A375 (cell line): ENCODE measurements around the gene SRA1. TPM values are rescaled to one million over a fixed set of nuclear protein-coding genes. Genes with fewer than 3 reads are reported as not detected.

Experiments used
- small RNA-seq: library from RNA; depleted of rRNA; stranded (forward); fragments of <200 nt; gene quantifications from one replicate; pipeline ENCODE3, GENCODE V24; 2014
- total RNA-seq: library from RNA; depleted of rRNA; stranded (reverse); fragments of >200 nt; shearing (Covaris generic); gene quantifications from 2 replicates; pipeline ENCODE4 v1.2.3, GENCODE V29; 2014; rRNA removed

SRA1 gene
- 75.4 and 81.9 TPM in 2 replicates for total RNA-seq

GRCh38 chr5:140557136-140557805 is at the start of gene SRA1:
Gene SRA1, minus strand, starts transcription at chr5:140557473. Its CDS starts 21 bp downstream, at chr5:140557452.

GRCh38 chr5:140564196-140565023 is 7.1 kb upstream of the SRA1 start, which contains the start of the genes APBB3 and SLC35A4:
Gene APBB3, minus strand, starts transcription at chr5:140564598. Its CDS starts 353 bp downstream, at chr5:140564245.
Gene SLC35A4, plus strand, starts transcription at chr5:140564828. Its CDS starts 2,342 bp downstream, at chr5:140567170.

GRCh38 chr5:140547508-140548299 is 9.6 kb downstream of the SRA1 start, which contains the start of gene EIF4EBP3:
Gene EIF4EBP3, plus strand, starts transcription at chr5:140547662. Its CDS starts 76 bp downstream, at chr5:140547738.

Small RNA genes within 50 kb of the gene (small RNA-seq; reads per million reads assigned to genes)
- gene RF00279 (0.71 reads per million, percentile 42 among the genes with 10 or more reads in this experiment), gene RF00443 (not detected)

Other genes with a start within 250 kb of the SRA1 start
- 16.0 and 21.3 TPM in 2 replicates for gene HBEGF, start 210.9 kb downstream of the SRA1 start, total RNA-seq
- gene SLC4A9, start 197.3 kb downstream of the SRA1 start, total RNA-seq: not detected in 2 replicates
- 63.8 and 77.6 TPM in 2 replicates for gene ANKHD1, start 155.6 kb downstream of the SRA1 start, total RNA-seq
- gene EIF4EBP3, start 9.8 kb downstream of the SRA1 start, total RNA-seq: 1.2 and 1.5 TPM in 2 replicates
- gene APBB3, start 7.1 kb upstream of the SRA1 start, total RNA-seq: 21.5 and 23.7 TPM in 2 replicates
- 19.0 and 19.4 TPM in 2 replicates for gene SLC35A4, start 7.4 kb upstream of the SRA1 start, total RNA-seq
- gene CD14, start 75.7 kb upstream of the SRA1 start, total RNA-seq: 0.30 and 0.66 TPM in 2 replicates
- gene TMCO6, start 82.0 kb upstream of the SRA1 start, total RNA-seq: 22.0 and 35.5 TPM in 2 replicates
- 98.0 and 106 TPM in 2 replicates for gene NDUFA2, start 90.2 kb upstream of the SRA1 start, total RNA-seq
- gene IK, start 90.4 kb upstream of the SRA1 start, total RNA-seq: 156 and 166 TPM in 2 replicates
- gene WDR55, start 107.4 kb upstream of the SRA1 start, total RNA-seq: 24.7 and 29.2 TPM in 2 replicates
- 1.2 and 2.6 TPM in 2 replicates for gene DND1, start 116.1 kb upstream of the SRA1 start, total RNA-seq
- 181 and 182 TPM in 2 replicates for gene HARS1, start 133.9 kb upstream of the SRA1 start, total RNA-seq
- 36.4 and 42.9 TPM in 2 replicates for gene HARS2, start 134.0 kb upstream of the SRA1 start, total RNA-seq
- 54.2 and 64.0 TPM in 2 replicates for gene ZMAT2, start 143.0 kb upstream of the SRA1 start, total RNA-seq
- gene PCDHA1, start 228.7 kb upstream of the SRA1 start, total RNA-seq: 2.1 and 2.5 TPM in 2 replicates
- gene PCDHA2, start 237.4 kb upstream of the SRA1 start, total RNA-seq: 0.96 and 1.3 TPM in 2 replicates
- gene PCDHA3, start 243.6 kb upstream of the SRA1 start, total RNA-seq: 1.6 and 2.5 TPM in 2 replicates
- gene PCDHA4, start 249.6 kb upstream of the SRA1 start, total RNA-seq: 2.4 and 3.2 TPM in 2 replicates